ENCODE measurements around the gene UBASH3B. TPM values are rescaled to one million over a fixed set of nuclear protein-coding genes. Genes with fewer than 3 reads are reported as not detected.

UBASH3B gene
- total RNA-seq, 4 donors from 2014 or later = 2.7 to 16.4 (median 9.7) TPM

DNA sequence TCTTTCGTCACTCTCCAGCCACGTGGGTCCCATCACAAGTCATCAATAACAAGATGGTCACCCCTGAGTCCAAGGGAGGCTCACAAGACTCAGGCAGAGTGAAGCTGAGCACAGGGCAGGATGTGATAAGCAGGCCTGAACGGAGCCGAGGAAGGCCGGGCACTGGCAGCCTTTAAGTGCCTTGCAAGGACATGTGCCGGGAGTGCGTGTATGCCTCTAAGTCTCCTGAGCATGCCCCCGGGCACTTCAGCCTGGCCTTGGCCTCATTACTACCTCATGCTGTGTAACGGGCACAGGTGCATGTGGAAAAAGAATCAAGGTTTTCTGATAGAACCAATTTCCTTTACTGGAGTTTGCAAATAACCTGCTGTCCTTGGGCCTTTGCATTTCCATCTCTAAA, 55.8 kb downstream of the UBASH3B start:
- intact Hi-C loops (cut with DNase I) = no loop called here
- TF ChIP-seq, protein P1, sequence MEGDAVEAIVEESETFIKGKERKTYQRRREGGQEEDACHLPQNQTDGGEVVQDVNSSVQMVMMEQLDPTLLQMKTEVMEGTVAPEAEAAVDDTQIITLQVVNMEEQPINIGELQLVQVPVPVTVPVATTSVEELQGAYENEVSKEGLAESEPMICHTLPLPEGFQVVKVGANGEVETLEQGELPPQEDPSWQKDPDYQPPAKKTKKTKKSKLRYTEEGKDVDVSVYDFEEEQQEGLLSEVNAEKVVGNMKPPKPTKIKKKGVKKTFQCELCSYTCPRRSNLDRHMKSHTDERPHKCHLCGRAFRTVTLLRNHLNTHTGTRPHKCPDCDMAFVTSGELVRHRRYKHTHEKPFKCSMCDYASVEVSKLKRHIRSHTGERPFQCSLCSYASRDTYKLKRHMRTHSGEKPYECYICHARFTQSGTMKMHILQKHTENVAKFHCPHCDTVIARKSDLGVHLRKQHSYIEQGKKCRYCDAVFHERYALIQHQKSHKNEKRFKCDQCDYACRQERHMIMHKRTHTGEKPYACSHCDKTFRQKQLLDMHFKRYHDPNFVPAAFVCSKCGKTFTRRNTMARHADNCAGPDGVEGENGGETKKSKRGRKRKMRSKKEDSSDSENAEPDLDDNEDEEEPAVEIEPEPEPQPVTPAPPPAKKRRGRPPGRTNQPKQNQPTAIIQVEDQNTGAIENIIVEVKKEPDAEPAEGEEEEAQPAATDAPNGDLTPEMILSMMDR (IDR thresholded peaks at IDR 0.05) = no peak
- TF ChIP-seq POLR2A (IDR thresholded peaks at IDR 0.05) = no peak
- WGBS, 2 donors = 49 to 50% methylated on average over 2 to 5 of the region's 9 CpGs
- no peak for DNase-seq
- Histone ChIP-seq H3K36me3 (no peaks in the 10 kb centered on the region), H3K9me3 (no peaks in the 10 kb centered on the region), H3K4me3 (no peak overlapping the region), H3K4me1 (no peaks in the 10 kb centered on the region), H3K27me3 (no peaks in the 10 kb centered on the region), H3K27ac (no peak overlapping the region)

- no peaks in the 10 kb centered on the region for H3K9me3 ChIP-seq
- no peak for DNase-seq
- no peaks in the 10 kb centered on the region for H3K27me3 ChIP-seq
- TF ChIP-seq POLR2A (IDR thresholded peaks at IDR 0.05) = no peak
- H3K27ac ChIP-seq = no peak overlapping the region
- 30 to 35% methylated on average over 5 of the region's 5 CpGs for WGBS, 2 donors
- no peaks in the 10 kb centered on the region for H3K36me3 ChIP-seq
- no peak overlapping the region for H3K4me3 ChIP-seq
- intact Hi-C loops (cut with DNase I) = no loop called here
- H3K4me1 ChIP-seq = no peaks in the 10 kb centered on the region
Measured at GRCh38 chr11:122711831-122712381, 56.4 kb downstream of the UBASH3B start.

- no peak for TF ChIP-seq POLR2A (IDR thresholded peaks at IDR 0.05)
- TF ChIP-seq, protein P1 (IDR thresholded peaks at IDR 0.05) = no peak
- intact Hi-C loops (cut with DNase I) = no loop called here
- Histone ChIP-seq H3K9me3 (no peaks in the 10 kb centered on the region), H3K27me3 (no peaks in the 10 kb centered on the region), H3K4me3 (no peak overlapping the region), H3K27ac (no peak overlapping the region), H3K36me3 (no peaks in the 10 kb centered on the region), H3K4me1 (no peaks in the 10 kb centered on the region)
- WGBS, 2 donors = 59 to 90% methylated on average over 5 of the region's 5 CpGs
- no peak for DNase-seq
Measured at GRCh38 chr11:122714004-122714403, 58.5 kb downstream of the UBASH3B start.

DNA sequence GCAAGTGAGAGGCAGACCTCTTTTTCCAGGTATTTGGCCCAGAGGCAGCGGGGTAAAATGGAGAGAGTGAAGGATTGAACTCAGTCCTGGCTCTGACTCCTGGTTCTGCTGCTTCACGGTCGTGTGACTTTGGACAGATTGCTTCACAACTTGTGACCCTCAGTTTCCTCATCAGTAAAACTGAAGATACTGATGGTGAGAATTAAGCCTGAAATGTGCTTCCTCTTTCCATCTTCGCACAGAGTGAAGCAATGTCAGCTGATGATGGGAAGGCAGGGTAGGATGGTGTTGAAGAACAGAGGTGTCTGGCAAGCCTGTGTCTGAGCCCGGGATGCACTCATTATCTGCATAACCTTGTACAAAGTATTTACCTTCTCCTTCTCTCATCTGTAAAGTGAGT, 59.0 kb downstream of the UBASH3B start:
- H3K4me1 ChIP-seq = no peaks in the 10 kb centered on the region
- H3K36me3 ChIP-seq = no peaks in the 10 kb centered on the region
- H3K27me3 ChIP-seq = no peaks in the 10 kb centered on the region
- intact Hi-C loops (cut with DNase I) = no loop called here
- H3K9me3 ChIP-seq = no peaks in the 10 kb centered on the region
- 79 to 87% methylated on average over 4 to 5 of the region's 5 CpGs for WGBS, 2 donors
- TF ChIP-seq, protein P1 (IDR thresholded peaks at IDR 0.05) = no peak
- TF ChIP-seq POLR2A (IDR thresholded peaks at IDR 0.05) = no peak
- H3K4me3 ChIP-seq = no peak overlapping the region
- no peak for DNase-seq
- H3K27ac ChIP-seq = no peak overlapping the region

DNA sequence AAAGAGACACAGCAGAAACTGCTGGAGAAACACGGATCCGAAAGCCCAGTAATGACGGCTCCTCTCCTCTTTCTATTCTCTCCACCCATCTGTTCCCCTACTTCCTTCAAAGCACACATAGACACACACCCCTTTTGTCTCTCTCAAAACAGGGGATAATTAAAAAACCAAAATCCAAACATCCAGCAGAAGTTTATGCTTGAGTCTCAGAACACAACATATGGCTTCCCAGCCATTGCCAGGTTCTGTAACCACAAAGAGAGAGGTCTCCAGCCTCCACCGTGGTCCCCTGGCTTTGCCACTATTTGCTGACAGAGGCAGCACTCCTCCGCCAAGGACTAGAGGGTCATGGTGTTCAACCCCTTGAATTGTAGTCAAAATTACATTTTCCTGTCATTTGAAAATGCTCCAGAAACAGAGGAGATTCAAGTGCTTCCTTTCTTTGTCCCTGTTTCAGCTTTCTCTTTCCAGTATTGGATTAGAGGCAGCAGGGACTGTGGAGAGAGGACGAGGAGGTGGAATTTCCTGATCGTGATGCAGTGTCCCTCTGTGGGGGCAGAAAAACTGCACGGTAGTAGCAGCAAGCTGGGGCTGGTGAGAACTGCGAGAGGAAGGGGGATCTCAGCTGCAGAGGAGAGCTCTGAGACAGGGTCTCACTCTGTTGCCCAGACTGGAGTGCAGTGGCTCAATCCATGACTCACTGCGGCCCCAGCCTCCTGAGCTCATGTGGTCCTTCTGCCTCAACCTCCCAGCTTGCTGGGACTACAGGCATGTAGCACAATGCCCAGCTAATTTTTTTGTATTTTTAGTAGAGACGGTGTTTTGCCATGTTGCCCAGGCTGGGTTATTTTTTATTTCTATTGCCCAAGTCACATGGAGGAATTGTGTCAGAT, 60.3 kb downstream of the UBASH3B start:
- WGBS, 2 donors = 37 to 71% methylated on average over 10 to 11 of the region's 11 CpGs
- no peak for DNase-seq
- TF ChIP-seq POLR2A (IDR thresholded peaks at IDR 0.05) = no peak
- TF ChIP-seq, protein P1 (IDR thresholded peaks at IDR 0.05) = no peak

More for the DNA sequence above, 60.3 kb downstream of the UBASH3B start:
- Histone ChIP-seq H3K9me3 (no peaks in the 10 kb centered on the region), H3K27me3 (no peaks in the 10 kb centered on the region), H3K27ac (no peak overlapping the region), H3K4me1 (peaks cover 0 to 8% (median 4%) of the 10 kb centered on the region in 3 donors), H3K4me3 (no peak overlapping the region), H3K36me3 (no peaks in the 10 kb centered on the region)
- intact Hi-C loops (cut with DNase I) = no loop called here
